HG02588 (cell line): ENCODE results near the gene OLFML2B.

Source experiments
- ATAC-seq: cut with Tn5 transposase; IDR thresholded peaks from one replicate; pipeline ENCODE4 v1.9.1; 2021; ENCODE audit warnings: mild to moderate bottlenecking, moderate library complexity; ENCODE audit not compliant: unreplicated experiment

Gene OLFML2B

DNA sequence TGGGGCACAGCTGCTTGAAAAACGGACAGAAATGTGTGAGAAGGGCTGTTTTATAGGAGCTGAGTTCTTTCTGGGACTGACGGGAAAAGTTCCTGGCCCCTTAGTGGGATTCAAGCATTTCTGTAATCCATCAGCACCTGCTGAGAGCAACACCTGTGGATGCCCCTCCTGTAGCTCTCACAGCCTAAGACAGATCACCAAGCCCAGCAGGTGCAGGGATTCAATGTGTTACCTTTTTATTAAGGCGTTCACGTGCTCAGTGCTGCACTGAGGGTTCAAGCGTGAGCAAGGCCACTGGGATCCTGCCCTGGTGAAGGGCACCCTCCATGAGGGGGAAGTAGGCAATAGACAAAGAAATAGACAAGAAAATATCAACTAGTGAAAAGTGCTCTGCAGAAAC is 14.9 kb downstream of the OLFML2B start:
- no peak for ATAC-seq

DNA sequence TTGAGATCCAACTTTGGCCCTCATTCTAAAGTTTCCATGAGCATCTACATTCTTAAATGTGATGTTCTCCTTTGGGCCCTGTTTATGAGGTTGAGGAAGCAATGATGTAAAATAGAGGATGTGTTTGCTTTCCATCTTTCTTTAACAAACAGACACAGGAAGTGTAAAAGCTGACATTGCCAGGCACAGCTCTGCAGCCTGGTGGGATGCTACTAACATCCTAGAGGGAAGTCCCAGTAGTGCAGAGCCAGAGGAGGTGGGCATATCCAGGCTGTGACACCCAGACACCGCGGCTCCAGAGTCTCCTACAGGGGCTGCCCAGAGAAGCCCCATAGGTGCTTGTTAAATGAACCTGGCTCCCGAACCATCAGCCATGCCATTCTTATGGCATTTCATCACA is 16.2 kb downstream of the OLFML2B start:
- ATAC-seq = no peak

DNA sequence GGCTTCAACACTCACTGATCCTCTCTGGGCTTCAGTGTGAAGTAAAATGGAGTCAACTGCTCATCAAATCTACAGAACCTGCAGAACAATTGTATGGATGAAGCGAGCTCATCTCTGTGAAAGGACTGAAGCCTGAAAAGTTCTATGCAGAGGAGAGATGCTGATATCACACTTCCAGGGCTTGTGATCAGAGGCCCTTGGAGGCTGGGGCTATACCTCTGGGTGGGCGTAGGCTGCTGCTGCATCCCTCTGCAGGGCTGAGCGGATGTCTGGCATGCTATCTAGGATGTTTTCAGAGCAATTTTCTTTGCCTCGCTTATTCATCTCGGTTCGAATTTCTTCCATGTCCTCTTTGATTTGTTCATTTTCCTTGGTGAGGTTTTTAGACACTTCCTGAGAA is 17.6 kb downstream of the OLFML2B start:
- ATAC-seq = no peak

DNA sequence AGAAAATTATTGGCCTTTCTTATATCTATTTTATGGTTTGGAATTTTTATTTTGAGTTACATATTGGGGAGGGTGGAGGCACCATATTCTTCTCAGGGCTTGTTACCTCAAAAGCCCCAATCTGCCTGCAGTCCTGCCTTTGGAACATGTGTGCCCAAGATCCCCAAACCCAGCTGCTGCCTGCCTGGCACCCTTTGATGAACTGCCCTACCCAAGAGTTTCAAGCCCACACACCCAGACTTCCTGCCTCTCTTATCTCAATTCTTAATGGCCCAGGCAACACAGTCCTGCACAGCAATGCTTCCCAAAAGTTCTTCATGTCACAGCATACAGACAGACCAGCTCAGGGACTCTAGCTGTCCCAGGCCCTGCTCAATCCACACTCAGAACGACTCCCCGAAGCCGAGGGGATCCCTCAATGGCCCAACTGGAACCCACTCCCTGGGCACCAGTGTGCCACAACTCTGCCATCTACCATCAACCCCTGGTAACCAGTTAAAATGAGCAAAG is 19.2 kb downstream of the OLFML2B start:
- no peak for ATAC-seq

DNA sequence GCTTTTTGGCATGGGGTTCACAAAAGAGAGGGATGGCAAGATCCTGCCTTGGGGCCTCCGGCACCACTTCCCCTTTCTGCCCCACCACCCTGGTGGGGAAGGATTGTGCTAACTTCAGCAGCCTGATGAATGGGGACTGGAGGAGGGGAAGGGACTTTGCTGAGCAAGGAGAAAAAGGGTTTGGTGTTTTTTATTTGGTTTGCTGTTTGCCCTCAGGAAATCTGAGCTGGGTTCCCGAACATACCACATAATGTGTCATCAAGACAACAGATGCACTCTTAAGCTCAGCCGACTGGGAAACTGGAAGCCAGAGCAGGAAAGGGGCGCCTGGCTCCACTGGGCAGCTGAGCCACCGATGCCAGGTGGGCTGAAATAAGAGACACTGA is 19.8 kb downstream of the OLFML2B start:
- no peak for ATAC-seq

DNA sequence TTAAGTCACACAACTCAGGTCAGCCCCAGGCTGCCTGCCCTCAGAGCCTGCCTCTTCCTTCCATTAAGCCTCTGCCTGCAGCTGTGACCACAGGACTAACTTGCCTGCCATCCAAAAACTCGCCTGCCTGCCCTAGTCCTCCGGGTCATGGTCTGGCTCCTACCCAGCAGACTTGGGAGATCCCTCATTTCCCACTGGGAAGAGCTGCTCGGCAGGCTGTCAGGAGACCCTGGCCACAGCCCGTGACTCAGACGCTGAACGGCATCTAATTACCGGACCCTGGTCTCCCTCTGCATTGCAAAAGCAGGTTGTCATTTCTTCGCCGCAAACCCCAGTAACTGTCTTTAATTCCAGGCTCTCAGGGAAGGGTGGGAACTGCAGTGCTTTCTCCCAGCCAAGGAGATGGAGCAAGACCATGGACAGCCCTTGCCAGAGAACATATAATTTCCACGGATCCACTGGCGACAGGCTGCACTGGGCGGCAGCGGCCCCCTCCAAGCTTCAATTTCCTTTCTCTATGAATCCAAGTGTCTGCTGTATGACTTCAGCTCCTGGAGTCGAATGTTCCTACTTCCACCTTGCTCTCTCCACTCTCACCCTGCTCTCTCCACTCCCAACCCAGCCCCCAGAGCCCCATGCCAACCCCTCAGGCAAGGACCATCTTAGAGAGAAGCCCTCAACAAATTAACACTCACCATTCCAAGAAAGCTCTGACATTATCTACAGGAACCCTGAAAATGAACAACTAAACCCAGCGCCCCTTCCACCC is 20.4 kb downstream of the OLFML2B start:
- ATAC-seq = no peak

DNA sequence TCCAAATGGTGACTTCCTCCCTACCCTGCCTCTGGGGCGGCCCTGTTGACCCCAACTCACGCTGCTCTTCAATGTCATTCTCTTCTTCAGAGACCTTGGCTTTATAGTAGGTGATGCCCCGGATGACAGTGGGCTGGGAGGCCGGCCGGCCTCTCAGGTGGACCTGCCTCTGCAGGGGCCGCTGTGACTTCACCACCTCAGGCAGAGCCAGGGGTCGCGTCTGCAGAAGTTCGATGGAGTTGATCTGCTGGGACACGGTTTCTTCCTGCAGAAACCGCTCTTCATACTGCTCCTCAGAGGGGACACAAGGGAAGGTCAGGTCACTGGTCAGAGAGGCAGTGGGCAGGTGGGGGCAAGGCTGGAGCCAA is 23.6 kb downstream of the OLFML2B start:
- no peak for ATAC-seq

DNA sequence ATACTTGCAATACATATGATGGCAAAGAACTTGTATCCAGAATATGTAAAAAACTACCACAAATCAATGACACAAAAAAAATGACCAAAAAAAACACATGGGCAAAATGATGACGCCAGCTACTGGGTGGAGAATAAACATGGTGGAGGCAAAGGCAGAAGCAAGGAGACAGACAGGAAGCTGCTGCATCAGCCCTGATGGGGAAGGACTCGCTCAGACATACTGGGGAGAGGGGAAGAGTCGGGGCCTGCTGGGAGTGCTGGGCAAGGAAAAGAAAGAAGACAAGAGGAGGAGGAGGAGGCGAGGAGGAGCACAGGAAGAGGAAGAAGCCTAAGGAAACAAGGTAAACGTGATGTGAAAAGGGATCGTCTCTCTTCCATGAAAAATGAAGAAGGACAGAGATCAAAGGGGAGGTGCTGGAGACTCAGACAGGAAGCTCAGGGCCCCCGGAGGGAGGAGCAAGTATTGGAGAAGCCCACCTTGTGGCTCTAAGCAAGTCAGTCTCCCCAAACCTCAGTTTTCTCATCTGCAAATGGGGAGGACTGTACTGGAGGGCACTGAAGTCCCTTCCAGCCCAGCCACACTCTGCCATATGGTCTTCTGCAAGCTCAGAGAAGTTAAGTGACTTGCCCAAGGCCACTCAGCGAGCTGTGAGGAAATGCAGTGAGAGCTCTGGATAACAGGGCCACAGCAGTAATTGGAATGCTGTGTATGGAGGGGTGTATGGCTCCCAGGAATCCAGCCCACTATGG is 24.2 kb downstream of the OLFML2B start:
- no peak for ATAC-seq

DNA sequence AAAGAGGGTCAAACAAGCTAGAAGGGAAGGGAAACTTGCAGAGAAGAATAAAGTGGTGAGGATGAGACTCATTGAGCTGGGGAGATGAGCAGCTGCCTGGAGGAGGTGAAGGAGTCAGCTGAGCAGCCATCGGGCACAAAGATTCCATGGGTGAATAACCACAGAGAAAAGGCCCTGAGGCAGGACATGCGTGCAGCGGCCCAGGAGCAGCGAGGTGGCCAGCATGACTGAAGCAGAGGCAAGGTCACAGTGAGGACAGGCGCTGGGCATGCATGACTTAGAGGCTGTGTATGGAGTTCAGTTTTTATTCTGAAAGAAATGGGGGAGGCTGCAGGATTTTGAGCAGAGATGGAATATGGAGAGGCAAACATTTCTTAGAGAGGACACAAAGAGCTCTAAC is 24.9 kb downstream of the OLFML2B start:
- ATAC-seq = no peak

DNA sequence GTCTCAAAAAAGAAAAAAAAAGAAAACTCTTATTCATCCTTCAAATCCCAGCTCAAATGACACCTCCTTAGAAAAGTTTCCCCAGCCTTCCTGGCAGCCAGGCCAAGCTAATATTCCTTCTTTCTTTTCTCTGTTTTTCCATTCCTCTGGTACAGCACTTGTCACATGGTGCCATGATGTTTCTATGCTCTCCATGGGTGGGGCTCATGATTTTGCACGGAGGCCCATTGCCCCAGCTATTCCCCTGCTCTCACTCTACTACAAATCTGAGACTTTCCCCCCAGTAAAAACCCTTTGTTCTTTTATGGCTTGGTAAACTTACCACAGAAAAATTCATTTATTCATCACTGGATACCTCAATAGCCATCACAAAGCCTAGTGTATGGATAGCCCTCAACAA is 26.5 kb downstream of the OLFML2B start:
- no peak for ATAC-seq

DNA sequence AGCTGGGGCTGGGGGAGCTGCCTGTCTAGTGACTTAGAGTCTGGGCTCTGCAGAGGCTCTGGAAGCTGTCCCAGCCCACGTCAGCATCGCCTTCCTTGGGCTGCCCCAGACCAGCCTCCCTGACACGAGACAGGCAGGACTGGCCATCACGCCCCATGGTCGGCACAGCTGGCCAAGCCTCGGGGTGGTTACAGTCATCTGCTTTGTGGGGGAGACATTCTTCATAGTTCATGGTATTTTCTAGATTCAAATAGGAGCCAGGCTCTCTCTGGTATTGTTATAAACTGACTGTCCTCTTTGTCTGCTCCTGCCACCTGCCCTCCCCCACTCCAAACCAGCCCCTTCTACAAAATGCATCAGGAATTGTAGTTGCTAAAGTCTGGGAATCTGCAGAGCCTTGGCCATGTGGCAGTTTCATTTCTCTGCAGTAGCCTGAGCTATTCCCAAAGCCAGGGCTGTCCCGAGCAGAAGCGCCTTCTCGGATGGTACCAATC is 29.4 kb downstream of the OLFML2B start:
- ATAC-seq = no peak

DNA sequence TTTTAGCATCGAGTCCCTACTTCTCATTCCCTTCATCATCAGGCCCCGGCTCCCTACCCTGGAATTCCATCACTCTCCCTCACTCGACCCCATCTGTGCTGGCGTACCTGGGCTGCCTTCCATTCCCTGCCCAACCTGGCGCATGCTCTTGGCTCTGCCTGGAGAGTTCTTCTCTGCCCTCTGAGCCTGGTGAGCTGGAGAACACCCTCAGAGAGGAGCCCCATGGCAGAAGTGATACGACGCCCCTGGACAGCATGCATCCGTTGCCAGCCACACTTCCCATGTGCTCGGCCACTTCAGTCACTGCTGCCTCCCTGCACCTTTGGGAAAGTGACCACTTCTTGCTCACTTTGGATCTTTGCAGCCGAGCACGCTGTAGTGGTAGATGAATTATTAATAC is 30.1 kb downstream of the OLFML2B start:
- ATAC-seq = no peak

DNA sequence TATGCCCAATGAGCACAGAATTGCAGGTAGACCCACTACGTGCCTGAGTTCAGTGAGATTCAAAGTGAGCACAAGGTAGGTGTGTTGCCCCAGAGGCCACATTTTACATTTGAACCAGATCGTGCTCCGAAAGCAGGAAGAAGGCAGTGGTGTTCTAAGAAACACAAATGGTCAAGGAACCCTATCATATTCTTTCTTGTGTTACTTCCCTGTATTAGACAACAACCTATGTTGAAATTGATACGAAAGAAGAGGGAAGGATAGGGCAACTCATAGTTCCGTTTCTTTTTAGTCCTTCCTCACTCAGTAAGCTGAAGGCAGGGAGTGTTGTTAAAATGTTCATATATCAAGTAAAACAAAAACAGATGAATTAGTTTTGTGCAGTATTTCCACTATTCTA is 33.9 kb downstream of the OLFML2B start:
- no peak for ATAC-seq

DNA sequence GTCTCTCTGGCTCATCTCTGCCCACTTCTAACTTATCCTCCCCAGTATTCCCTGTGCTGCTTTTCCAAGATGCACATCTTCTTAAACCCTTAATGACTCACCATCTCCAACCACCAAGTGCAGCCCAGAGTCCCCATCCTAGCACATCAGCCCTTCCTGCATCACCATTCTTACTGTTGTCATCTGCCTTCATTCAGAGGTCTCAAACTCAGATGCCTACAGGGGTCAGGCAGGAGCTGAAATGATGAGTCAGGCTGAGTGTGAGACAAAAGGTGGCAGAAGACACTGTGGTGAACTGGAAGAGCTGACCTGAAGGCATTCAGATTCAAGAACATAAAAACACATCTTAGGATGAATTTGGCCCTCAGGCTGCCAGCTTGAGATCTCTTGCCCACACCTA is 34.6 kb downstream of the OLFML2B start:
- no peak for ATAC-seq

DNA sequence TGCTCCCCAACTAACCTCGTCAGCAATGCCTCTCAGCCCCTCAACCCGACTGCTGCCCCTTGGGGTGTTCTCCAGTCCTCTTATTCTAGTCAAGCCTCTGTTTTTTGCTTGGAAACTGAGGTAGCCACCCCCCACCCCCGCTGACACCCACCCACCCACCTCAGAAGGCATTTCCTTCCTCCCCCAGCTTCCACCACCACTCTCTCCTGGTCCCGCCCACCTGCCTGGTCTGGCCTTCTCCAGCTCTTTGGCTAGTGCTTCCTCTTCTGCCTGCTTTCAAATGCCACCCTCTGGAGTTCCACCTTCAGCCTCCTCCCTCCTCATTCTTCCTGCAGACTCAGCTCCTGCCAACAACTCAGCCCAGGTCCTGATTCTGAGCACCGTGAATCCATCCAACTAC is 35.3 kb downstream of the OLFML2B start:
- ATAC-seq = no peak

DNA sequence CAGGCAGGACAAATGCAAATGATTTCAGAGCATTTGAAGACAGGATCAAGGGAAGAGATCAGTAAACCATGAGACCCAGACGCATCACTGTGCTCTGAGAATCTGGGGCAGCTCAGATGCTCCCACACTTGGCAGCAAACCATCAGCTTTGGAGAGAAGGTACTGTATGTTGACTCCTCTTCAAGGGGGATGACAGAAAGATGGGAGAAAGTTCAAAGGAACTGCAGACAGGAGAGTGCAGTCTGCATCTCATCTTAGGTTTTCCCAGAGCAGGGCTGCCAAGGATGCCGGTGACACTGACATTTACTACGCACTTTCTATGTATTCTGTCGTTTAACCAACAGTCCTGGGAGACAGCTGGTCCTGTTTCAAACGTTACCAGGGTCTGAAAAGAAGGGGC is 35.8 kb downstream of the OLFML2B start:
- ATAC-seq = no peak

DNA sequence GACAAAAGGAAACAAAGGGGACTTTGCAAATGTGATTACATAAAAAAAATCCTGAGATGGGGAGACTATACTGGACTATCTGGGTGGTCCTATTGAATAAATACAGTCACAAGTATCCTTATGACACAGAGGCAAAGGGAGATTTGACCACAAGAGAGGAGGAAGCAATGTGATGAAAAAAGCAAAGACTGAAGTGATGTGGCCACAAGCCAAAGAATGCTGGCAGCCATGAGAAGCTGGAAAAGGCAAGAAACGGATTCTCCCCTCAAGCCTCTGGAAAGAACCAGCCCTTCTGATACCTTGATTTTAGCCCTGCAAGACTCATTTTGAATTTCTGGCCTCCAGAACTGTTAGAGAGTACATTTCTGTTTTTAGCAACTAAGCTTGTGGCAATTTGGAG is 36.4 kb downstream of the OLFML2B start:
- ATAC-seq = no peak

DNA sequence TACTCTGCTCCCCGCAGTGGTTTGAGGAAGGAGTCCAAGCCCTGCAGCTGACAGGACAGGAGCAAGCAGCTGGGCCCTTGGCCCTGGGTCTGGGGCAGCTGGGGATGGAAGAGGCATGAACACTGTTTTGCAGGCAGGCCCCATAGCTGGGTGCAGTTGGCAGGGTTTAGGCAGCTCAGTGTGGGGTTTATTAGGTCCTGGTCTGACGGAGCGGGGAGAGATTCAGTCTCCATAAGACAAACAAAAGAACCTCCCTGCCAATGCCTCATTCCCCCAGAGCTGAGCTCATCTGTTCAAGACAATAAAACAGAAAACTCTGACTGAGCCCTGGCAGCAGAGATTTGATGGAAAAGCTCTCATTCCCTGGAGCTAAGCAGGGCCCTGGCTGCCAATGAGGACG is 37.3 kb downstream of the OLFML2B start:
- no peak for ATAC-seq

DNA sequence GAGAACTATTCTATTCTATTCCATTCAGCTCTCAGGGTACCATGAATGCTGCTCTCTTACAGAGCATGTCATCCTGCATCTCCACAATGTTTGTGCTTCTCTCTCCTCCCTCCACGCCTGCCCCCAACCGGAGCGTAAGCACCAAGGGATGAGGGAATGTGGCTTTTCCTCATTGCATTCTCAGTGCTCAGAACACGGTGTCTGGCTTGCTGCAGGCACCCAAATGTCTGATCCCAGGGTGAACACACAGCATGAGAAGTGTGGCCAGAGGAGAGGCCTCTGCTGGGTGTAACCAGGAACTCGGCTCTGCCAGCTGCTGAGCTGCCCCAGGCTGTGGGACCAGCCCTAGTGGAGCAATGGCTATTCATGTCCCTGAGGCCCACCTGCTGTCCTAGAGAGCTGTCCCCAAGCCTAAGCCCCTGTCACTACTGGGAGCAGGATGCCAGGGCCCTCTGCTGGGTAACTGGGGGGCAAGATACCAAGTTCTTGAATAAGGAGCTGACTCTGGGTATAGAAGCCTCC is 38.3 kb downstream of the OLFML2B start:
- no peak for ATAC-seq

DNA sequence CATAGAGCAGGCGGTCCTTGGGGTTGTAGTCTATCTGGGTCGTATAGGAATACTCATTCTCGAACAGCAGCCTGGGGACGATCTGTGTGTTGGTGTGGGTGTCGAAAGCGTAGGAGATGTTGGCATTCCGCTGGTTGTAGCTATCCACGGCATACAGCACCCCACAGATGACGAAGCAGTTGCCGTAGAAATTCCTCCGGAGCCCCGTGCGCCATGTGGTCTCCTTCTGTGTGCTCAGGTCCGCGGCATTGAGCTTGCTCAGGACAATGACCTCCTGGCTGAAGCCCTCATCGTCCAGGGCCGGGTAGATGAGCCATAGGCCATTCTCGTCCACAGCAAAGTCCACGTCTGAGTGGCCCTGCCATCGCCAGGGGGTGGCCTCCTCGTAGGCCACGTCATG is 39.9 kb downstream of the OLFML2B start:
- ATAC-seq = no peak

DNA sequence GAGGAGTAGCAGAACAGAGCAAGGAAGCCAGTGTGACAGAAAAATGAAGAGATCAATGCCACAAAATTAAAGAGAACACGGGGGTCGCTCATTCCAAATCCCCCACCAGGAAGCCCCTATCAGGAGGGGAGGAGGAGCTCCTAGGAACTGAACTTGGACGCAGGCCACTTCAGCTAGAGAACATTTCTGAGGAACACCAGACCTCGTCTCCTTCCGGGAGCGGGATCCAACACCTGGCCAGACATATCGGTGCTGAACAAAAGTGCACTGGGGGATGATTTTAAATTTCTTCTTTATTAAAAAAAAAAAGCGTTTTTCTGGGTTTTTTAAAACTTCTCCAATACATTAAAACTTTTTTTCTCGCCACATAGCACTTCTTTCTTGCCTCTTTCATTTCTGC is 40.8 kb downstream of the OLFML2B start:
- no peak for ATAC-seq

DNA sequence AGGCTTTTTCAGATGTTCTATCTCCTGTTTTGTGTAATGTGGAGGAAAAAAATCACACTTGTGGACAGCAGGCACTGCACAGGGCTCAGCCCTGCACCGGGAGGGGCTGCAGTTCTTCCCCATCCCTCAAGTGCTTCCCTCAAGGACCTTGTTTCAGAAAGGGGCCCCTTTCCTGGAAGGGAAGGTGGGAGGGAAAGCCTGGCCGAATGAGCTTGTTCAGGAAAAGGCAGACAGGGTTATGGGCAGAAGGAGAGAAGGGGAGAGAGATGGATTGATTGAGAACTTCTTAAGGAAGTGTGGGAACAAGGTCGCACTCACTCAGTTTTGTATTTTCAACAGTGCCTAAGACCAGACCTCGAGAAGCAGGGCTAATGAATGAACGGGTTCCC is 41.2 kb downstream of the OLFML2B start:
- ATAC-seq = no peak
